GM21576 (cell line): ENCODE data around the gene CAMTA2.
"Not testable (repeated sequence)": the region's sequence is repeated elsewhere in the genome, so short reads cannot be mapped to it uniquely, and the experiment has no call there.

Source experiments
- ATAC-seq: cut with Tn5 transposase; IDR thresholded peaks from one replicate; pipeline ENCODE4 v1.9.1; 2021; ENCODE audit warnings: mild to moderate bottlenecking, moderate library complexity; ENCODE audit not compliant: unreplicated experiment

CAMTA2 gene

GRCh38 chr17:4933646-4934045 lies 53.8 kb downstream of the CAMTA2 start:
- no peak for ATAC-seq

- ATAC-seq: no peak
These were observed 54.7 kb downstream of the CAMTA2 start for GRCh38 chr17:4932756-4933155.

- ATAC-seq: no peak
These were observed 55.5 kb downstream of the CAMTA2 start, which contains the start of gene GP1BA for GRCh38 chr17:4931963-4932362. Gene GP1BA, plus strand, starts transcription at chr17:4932277. Its CDS starts 328 bp downstream, at chr17:4932605.

- ATAC-seq: no peak
These were observed 58.6 kb downstream of the CAMTA2 start for GRCh38 chr17:4928881-4929280.

- ATAC-seq: not testable (repeated sequence)
These were observed 60.7 kb downstream of the CAMTA2 start for GRCh38 chr17:4926577-4927335.

- ATAC-seq: no peak
These were observed 66.2 kb downstream of the CAMTA2 start for GRCh38 chr17:4921320-4921719.

- no peak for ATAC-seq
These were observed 67.0 kb downstream of the CAMTA2 start for GRCh38 chr17:4920351-4921048.

GRCh38 chr17:4919511-4920047 lies 67.9 kb downstream of the CAMTA2 start:
- ATAC-seq: no peak
